ENCODE results near the gene SASH1.

Gene SASH1

DNA sequence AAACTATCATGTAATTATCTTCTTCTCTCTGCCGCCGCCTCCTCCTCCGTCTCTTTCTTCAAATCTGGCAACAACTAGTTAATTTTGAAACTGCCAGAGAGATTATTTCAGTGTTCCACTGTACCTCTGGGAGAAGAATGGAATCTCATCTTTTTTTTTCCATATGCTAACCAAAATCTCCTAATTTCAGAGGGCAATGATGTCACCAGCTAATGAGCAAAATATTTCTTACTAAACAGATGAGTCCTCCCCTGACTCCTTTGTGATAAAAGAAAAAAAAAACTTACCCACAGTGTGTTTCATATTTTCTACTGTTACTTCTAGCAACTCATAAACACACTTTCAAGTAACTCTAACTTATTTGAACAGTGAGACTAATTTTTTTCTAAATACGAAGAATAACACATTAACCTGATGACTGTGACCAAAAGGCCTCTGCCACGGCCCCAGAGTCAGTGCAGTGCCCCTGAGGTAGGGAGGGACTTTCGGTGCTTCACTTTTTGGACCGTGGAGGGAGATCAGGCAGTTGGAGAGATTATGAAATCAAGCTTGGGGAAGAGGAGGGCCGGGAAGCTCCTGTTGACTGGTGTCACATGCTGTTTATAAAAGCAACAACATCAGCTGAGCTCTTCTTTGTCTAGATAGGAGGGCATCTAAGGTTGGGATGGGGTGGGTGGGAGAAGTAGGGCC lies 159.6 kb downstream of the SASH1 start:
- no peak for DNase-seq

GRCh38 chr6:148502773-148503135 lies 160.1 kb downstream of the SASH1 start:
- no peak for DNase-seq

- no peak for DNase-seq
Measured at GRCh38 chr6:148503703-148504102, 161.1 kb downstream of the SASH1 start.

DNA sequence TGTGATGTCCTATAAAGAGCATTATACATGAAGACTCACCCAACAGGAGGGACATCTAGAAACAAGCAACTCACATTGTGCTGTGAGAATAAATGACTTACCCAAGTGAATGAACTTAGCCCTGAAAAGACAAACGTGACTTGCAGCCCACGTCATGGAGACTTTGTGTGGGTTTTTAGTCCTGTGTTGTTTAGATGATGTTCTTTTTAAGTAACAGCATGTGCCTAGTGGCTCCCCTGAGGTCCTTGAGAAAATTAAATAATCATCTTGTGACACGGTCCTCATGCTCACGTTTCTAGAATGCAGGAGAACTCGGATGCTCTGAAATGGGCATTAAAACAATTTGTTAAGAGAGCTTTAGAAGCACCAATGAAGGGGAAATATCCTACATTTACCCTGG lies 165.1 kb downstream of the SASH1 start:
- no peak for DNase-seq

DNA sequence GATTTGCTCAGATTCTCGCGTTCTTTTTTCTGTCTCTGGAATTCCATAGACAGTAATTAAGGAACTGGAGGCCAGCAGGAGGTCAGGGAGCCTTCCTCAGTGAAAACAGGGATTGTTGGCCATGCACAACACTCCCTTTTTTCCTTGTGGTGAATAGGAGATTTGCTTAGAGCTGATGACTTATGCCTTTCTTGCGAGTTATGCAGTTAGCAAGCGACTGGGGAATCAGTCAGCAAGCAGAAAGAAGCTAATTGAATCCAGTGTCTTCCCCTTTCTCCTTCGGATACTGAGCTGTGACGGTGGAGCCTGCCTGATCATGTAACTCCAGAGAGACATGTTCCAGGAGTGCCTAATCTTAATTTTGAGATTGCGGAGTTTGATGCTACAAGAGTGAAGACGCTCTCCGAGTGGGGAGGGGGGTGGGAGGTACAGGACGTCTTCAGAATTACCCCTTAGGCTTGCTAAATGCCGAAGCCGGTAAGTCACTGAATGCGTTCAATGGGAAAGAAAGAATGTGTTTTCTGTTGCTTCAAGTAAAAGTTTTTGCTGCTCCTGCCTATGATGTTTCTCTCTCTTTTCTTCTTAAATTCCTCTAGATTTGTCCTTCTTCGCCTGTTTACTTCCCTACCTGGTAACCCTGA lies 165.9 kb downstream of the SASH1 start:
- DNase-seq: no peak

DNA sequence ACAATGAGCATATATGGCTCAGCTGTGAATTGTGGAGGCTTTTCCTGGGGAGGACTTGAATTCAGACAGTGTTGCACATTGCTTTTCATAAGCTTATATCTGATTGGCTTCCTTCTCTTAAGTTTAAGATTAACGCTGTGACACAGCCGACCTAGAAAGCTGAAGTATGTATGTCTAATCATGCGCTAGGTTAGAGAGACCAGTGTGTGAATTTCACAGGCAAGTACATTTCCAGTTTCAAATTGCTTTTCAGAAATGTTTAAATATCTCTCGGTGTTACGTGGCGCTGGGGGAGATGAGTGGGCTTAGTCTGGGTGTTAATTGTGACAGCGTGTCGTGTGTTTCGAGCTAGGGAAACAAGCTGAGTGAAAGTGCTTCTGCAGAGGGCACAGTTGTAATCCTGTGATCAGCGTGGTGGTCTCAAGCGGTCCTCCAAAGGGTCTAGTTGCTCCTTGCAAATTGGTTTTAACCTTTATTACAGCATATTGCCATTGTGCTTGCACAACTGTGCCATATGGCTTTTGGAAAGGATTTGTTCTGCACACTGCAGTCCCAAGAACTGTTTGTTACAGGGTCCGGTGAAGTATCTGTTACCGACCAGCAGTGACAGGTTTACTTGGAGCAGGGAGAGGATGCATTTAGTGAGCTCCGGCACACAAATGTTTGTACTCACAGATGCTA lies 166.6 kb downstream of the SASH1 start:
- no peak for DNase-seq

- no peak for DNase-seq
Measured at GRCh38 chr6:148509800-148510581, 167.4 kb downstream of the SASH1 start.

DNA sequence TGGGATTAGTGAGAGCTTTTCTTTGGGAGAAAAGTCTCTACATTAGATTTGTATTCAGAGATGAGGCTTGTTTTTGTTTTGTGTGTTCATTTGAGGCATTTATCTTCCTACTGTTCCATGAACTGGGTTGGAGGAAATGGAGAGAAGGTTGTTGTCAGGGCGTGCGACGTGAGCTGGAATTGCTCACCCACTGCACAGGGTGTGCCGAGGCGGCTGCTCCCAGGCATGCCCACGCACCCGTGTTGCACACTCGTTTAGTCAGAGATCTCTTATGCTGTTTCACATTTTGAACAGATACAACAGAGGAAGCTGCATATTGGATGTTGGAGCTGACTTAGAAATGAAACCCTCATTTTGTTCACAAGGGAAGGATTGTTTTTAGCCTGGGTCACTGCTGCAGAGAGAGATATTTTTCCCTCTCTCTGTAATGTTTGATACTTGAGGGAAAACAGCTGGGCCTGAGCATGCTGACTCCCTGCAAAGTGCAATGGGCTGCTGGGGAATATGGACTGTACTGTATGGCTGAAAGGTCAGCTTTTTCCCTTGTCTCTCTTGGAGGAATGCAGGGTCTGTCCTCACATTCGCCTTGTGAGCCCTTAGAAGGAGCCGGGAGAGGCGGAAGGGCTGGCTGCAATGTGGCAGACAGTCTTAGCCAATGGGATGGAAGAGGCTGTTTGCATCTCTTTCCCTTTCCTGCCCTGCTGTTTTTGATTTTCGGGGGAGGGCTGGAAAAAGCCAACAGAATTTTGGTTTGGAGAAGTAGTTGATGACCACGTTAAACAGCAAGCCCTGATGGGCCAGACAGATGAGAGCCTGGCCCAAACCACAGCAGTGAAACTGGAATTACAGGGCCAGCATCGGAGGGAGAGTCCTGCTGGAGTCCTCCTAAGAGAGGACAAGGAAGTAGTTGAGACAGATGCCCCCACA lies 170.8 kb downstream of the SASH1 start:
- no peak for DNase-seq

DNA sequence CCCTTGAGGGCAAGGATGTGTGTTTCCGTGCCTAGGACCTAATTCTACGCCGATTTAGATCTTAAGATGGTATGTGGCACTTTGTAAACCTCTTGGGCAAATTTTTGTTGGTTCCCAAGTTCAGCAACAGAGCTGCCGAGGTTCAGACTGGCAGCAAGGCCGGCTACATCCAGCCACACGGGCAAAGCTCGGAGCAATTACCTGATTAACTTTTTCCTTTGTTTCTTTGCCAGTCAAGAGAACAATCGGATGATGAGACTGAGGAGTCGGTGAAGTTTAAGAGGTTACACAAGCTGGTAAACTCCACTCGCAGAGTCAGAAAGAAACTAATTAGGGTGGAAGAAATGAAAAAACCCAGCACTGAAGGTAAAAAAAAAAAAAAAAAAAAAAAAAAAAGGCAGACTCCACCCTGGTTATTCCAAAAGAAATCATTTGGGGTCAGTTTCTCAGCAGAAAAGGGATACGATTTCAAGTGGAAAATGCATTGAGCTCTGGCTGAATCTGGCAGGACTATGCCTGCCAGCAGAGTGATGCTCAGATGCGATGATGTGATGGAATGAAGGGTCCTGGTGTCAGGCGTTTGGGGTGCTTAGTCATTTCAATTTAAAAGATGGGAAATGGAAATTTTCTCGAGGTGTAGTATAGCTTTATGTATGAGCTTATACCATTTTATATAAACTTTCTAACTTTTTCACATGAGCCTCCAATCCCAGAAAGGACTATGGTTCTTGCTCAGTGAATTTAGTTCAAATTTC lies 171.6 kb downstream of the SASH1 start:
- DNase-seq: no peak

GRCh38 chr6:148516217-148516616 lies 173.6 kb downstream of the SASH1 start:
- DNase-seq: no peak

DNA sequence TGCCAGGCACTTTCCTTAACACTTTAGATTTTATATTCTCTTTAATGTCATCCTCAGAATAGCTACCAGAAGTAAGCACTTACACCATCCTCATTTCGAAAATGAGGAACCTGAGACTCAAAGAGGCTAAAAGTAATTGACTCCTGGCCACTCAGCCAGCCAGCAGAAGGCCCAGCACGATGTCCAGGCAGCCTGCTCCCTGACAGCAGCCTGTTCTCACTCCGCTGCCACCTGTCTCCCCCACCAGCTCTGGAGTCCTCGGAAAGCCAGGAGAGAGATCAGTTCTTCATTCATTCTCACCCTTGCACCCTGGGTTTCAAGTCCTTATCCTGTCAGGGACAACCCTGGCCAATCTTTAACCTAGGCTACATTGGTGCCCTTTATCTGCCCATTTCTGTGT lies 174.0 kb downstream of the SASH1 start:
- DNase-seq: no peak

DNA sequence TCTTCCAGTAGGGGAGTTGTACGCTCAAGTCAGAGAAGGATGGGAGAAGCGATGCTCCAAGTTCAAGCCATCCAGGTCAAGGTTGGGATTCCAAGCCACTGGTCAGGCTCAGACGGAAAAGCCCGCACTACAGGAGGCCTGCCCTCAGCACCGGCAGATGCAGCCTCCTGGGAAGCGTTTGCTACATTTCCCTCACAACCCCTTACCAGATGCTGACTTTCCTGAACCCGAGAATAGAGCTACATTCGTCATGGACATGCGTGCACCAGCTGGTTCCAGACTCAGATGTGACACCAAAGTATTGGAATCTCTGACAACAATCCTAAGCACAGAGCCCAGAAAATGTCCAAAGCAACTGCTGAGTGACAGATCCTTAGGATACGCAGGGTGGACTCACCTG lies 174.8 kb downstream of the SASH1 start:
- no peak for DNase-seq

GRCh38 chr6:148518511-148519156 lies 176.0 kb downstream of the SASH1 start:
- no peak for DNase-seq

GRCh38 chr6:148520109-148520841 lies 177.6 kb downstream of the SASH1 start:
- DNase-seq: no peak

DNA sequence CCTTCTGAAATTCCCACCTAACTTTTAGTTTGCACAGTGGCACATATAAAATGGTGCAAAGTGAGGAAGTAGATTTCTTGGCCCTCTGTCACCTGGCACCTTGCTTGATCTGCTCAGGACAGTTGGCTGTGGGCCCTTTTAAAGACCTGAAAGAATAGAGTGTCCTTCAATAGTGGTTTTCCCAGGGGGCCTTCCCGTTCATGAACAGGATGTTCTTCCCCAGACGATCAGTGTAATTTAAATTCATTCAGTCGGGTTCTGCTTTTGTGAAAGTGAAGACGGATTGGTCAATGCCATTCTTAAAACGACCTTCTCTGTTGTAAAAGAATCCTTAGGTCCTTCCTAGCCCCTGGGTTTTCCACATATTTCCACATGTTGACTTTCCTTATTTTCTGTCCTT lies 178.5 kb downstream of the SASH1 start:
- no peak for DNase-seq

DNA sequence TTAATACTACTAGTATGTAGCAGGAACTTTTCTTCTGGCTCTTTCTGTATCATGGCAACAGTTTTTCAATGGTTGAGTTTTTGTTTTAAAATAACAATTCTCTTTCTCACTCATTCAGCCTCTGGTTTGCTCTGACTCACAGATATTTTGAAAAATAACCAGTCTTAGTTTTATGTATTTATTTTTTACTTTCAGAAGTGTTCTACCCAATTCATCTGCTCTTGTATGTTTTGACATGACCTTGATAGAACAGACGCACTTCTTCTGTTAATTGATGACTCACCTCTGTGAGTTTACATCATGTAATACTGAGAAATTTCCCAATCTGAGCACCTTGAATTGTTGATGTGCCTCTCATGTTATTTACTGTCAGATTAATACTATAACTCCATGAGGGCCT lies 178.9 kb downstream of the SASH1 start:
- DNase-seq: no peak

DNA sequence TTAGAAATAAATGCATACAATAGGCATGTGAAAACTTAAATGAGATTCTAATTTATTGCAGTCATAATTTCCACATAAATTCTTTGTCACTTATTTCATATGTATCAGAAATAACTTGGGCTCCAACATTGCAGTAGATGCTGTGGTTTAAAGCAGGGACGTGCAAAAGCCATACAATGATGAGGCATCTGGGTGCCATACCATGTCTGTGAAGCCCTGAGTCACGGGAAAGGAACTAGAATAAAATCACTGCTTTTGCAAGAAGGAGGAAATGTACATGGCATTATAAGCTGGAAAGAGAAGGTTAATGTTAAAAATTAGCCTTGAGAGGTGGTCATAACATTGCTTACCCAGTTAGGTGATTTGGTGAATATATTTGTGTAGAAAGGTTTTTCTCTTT lies 180.4 kb downstream of the SASH1 start:
- DNase-seq: no peak

DNA sequence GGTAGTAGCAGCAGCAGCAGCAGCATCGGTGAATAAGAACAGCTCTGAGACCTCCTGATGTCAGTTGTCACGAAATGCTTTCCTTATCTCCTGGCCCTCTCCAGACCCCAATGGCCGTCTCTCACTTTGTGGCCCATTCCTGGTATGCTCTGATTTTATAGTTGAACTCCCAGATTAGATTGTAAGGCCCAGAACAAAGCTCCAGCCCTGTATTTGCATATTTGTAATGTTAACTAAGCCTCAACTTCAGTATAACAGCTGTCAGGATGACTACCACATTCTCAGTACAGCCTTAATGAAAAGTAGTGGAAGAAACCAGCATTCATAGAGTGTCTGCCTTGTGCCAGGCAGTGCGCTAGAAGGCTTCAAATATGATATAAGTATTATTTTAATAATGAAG lies 180.9 kb downstream of the SASH1 start:
- DNase-seq: no peak

- no peak for DNase-seq
Measured at GRCh38 chr6:148524471-148524882, 181.8 kb downstream of the SASH1 start.

DNA sequence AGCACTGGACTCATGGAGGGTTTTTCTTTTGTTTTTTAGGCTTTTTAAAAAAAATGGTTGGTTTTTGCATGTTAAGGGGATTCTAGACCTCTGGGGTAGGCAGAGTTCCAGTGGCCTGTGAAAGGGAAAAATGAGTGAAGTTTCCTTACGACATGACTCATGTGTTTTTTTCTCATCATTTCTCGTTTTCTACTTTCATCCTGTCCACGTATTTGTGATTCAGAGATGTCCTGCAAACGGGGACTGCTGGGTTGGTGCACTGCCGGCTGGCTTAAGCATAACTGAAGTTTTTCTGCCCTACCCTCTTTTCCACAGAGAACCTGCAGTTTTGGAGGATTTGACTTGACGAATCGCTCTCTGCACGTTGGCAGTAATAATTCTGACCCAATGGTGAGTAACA lies 182.3 kb downstream of the SASH1 start:
- DNase-seq: no peak

Measured in activated CD8-positive, alpha-beta memory T cell treated with anti-CD3 and anti-CD28 coated beads, Interleukin-2, amount 50 U/mL, for 48 hours (primary cell).